Cardiac muscle cell (in vitro differentiated cells and primary cell): Measurements from ENCODE around the gene ST6GALNAC3. TPM values are rescaled to one million over a fixed set of nuclear protein-coding genes. Genes with fewer than 3 reads are reported as not detected.

ENCODE experiments used
- DNase-seq, 2 donors: peaks; one replicate each; pipeline versions ENCODE4 v3.0.0 to v3.0.0-alpha.2; 2010 to 2017; ENCODE audit warnings: low read depth in 1 of 2, low spot score in 1 of 2
- H3K27ac ChIP-seq: fragments of 200-600 bp; sonication (generic); 2 replicates; pipeline ENCODE4 v1.5.1; 2016
- H3K27me3 ChIP-seq: fragments of 200-600 bp; sonication (generic); 2 replicates; pipeline ENCODE4 v1.6.0; 2016; ENCODE audit warnings: control low read depth
- H3K36me3 ChIP-seq: fragments of 200-600 bp; sonication (generic); 2 replicates; pipeline ENCODE4 v1.5.1; 2016; ENCODE audit warnings: control low read depth
- H3K4me1 ChIP-seq: fragments of 200-600 bp; sonication (generic); 2 replicates; pipeline ENCODE4 v1.8.1; 2017; ENCODE audit warnings: low read depth, mild to moderate bottlenecking, mixed run types
- H3K4me3 ChIP-seq: fragments of 200-600 bp; sonication (generic); 2 replicates; pipeline ENCODE4 v1.5.1; 2016; ENCODE audit warnings: mild to moderate bottlenecking
- H3K9me3 ChIP-seq: fragments of 200-600 bp; sonication (generic); 2 replicates; pipeline ENCODE4 v1.5.1; 2017; ENCODE audit warnings: low read depth, mild to moderate bottlenecking, control low read depth
- polyA plus RNA-seq: library from polyadenylated mRNA; unstranded; fragments of >200 nt; fragmentation: Nextera tagmentation; extraction: Ambion mirVana; gene quantifications from 2 replicates; pipeline ENCODE4 v1.2.1, GENCODE V29; 2016
- total RNA-seq: library from RNA; depleted of rRNA; stranded (reverse); fragments of >200 nt; gene quantifications from 2 replicates; pipeline ENCODE4 v1.2.3, GENCODE V29; 2016
- TF ChIP-seq, protein P1 (sequence below): IDR thresholded peaks from 2 replicates; pipeline ENCODE4 v1.5.1; 2012; ENCODE audit warnings: low read depth, mild to moderate bottlenecking, low read length

ST6GALNAC3 gene
- total and polyA plus RNA-seq, 2 experiments from 2014 or later, result 10.4 to 14.8 TPM

DNA sequence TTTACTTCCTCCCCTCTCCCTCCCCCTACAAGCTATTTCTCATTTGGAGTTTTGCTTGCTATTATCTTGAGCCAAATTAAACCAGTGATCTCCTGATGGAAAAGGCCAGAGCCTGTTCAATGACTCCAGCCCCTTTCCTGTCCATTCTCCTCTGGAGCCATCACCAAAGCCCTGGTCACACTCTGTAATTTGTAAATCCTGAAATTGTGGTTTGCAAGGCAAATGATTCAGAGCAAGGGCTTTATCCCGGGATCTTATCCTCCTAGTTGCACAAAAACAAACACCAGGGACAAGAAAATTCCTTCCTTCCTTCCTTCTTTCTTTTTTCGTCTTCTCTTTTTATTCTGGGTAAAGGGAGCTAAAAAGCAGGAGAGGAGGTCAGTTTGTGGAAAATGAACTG, 426.6 kb downstream of the ST6GALNAC3 start:
- H3K4me1 ChIP-seq, result peaks cover 4% of the 10 kb centered on the region

DNA sequence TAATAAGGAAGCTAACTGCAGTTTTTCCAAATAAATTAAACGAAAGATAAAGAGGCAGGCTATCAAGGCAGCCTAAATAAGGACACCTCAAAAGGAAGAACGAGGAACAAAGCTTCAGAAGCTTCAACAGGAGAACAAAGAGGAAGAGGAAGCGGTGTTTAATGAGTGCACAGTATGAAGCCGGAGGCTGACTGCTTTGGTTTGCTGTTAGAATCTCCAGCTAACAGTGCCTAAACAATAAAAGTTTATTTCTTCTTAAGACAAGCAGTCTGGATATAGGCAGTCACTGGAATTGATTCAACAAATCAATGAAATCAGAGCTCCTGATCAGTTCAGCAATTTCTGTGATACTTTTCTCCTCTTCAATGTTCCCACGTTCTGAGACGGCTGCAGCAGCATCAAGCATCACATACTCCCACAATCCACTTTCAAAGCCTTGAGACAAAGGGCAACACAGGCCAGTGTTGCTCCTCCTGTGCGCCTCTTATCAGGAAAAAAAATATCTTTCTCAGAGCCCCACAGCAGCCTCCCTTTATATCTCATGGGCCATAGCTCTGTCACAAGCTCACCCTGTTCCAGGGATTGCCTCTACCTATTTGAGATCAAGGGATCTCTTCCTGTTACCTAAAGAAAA, 427.2 kb downstream of the ST6GALNAC3 start:
- TF ChIP-seq, protein P1, sequence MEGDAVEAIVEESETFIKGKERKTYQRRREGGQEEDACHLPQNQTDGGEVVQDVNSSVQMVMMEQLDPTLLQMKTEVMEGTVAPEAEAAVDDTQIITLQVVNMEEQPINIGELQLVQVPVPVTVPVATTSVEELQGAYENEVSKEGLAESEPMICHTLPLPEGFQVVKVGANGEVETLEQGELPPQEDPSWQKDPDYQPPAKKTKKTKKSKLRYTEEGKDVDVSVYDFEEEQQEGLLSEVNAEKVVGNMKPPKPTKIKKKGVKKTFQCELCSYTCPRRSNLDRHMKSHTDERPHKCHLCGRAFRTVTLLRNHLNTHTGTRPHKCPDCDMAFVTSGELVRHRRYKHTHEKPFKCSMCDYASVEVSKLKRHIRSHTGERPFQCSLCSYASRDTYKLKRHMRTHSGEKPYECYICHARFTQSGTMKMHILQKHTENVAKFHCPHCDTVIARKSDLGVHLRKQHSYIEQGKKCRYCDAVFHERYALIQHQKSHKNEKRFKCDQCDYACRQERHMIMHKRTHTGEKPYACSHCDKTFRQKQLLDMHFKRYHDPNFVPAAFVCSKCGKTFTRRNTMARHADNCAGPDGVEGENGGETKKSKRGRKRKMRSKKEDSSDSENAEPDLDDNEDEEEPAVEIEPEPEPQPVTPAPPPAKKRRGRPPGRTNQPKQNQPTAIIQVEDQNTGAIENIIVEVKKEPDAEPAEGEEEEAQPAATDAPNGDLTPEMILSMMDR, result no peak
- no peaks in the 10 kb centered on the region for H3K27me3 ChIP-seq
- no peak overlapping the region for H3K4me3 ChIP-seq
- H3K9me3 ChIP-seq, result no peaks in the 10 kb centered on the region
- peaks cover 4% of the 10 kb centered on the region for H3K4me1 ChIP-seq
- H3K27ac ChIP-seq, result no peak overlapping the region
- DNase-seq, result no peak
- H3K36me3 ChIP-seq, result no peaks in the 10 kb centered on the region

More for the DNA sequence above, 426.6 kb downstream of the ST6GALNAC3 start:
- Histone ChIP-seq H3K27ac (no peak overlapping the region), H3K27me3 (no peaks in the 10 kb centered on the region), H3K9me3 (no peaks in the 10 kb centered on the region), H3K4me3 (no peak overlapping the region), H3K36me3 (no peaks in the 10 kb centered on the region)
- DNase-seq, result no peak
- TF ChIP-seq, protein P1, result no peak

DNA sequence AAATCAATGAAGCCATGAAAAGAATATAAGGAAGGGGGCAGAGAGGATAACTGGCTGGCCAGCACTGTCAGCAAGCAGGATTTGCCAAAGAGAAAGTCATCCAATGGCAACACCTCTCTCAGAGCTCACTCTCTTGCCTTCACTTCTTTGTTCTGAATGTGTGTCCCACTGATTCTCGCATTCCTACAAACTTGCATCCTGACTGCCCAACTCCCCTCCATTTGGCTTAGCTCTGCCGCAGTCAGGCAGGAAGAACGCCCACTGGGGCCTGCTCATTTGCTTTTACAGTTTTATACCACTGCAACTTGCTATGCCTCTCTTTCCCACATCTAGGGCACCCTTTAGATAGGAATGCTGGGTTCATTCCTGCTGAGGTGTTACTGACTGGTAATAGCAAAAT, 428.6 kb downstream of the ST6GALNAC3 start:
- DNase-seq, result no peak
- TF ChIP-seq, protein P1, result no peak
- H3K27ac ChIP-seq, result no peak overlapping the region
- peaks cover 4% of the 10 kb centered on the region for H3K4me1 ChIP-seq
- H3K27me3 ChIP-seq, result no peaks in the 10 kb centered on the region
- no peaks in the 10 kb centered on the region for H3K36me3 ChIP-seq
- H3K9me3 ChIP-seq, result no peaks in the 10 kb centered on the region
- no peak overlapping the region for H3K4me3 ChIP-seq

DNA sequence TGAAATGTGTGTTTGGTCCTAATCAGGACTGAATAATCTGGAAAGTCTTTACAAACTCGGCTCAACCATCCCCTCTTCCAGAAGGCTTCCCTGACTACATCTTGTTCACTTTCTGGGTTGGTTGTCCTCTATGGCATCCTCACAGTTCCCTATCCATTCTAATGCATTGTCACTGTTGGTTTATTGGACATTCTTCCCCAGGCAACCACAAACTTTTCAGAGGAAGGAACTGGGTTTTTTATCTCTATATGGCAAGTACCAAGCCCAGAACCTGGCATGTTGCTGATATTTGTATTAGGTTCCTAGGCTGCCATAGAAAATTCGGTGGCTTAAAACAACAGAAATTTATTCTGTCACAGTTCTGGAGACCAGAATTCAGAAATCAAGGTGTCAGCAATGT, 429.2 kb downstream of the ST6GALNAC3 start:
- no peaks in the 10 kb centered on the region for H3K9me3 ChIP-seq

DNA sequence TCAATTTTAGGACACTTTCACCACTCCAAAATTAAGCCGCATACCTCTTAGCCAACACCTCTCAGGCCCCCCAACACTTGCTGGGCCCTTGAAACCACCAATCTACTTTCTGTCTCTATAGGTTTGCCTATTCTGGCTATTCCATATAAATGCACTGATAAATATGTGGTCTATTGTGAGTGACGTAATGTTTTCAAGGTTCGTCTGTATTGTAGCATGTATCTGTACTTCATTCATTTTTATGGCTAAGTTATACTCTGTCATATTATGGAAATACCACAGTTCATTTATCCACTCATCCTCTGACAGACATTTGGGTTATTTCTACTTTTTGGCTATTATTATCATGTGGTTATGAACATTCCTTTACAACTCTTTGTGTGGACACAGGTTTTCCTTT, 432.8 kb downstream of the ST6GALNAC3 start:
- TF ChIP-seq, protein P1, result no peak
- no peaks in the 10 kb centered on the region for H3K27me3 ChIP-seq
- peaks cover 5% of the 10 kb centered on the region for H3K4me1 ChIP-seq
- no peaks in the 10 kb centered on the region for H3K36me3 ChIP-seq
- H3K4me3 ChIP-seq, result no peak overlapping the region
- no peak for DNase-seq
- no peaks in the 10 kb centered on the region for H3K9me3 ChIP-seq
- H3K27ac ChIP-seq, result no peak overlapping the region

More for the DNA sequence above, 429.2 kb downstream of the ST6GALNAC3 start:
- no peak for DNase-seq
- Histone ChIP-seq H3K36me3 (no peaks in the 10 kb centered on the region), H3K27me3 (no peaks in the 10 kb centered on the region), H3K4me1 (peaks cover 4% of the 10 kb centered on the region), H3K4me3 (no peak overlapping the region), H3K27ac (no peak overlapping the region)
- TF ChIP-seq, protein P1, result no peak

DNA sequence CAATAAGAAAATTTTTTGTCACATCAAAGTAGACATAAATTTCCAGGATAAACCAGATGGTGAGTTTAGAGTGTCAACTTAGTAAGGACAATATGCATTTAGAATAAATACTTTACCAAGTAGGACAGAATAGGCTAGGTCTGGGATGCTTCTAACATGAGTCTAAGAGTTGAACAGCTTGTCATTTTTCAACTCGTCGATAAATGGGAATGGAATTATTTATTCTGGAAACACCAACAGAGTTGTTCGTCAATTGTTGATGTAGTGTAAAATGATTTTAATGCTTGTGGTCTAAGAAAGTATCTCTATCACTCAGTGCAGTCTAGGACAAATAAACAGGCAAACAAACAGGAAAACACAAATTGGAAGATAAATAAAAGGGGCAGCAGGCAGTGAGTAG, 434.3 kb downstream of the ST6GALNAC3 start:
- Histone ChIP-seq H3K4me3 (no peak overlapping the region), H3K9me3 (no peaks in the 10 kb centered on the region), H3K27me3 (no peaks in the 10 kb centered on the region), H3K27ac (no peak overlapping the region), H3K4me1 (peaks cover 5% of the 10 kb centered on the region), H3K36me3 (no peaks in the 10 kb centered on the region)
- TF ChIP-seq, protein P1, result no peak
- DNase-seq, result no peak
